NT2/D1 (cell line): Measurements from ENCODE around the gene LPP.

Source experiments
- DNase-seq: peaks from one replicate; pipeline ENCODE4 v3.0.0-alpha.2; 2011; ENCODE audit warnings: low read depth, low spot score
- H3K27me3 ChIP-seq: 2 replicates; pipeline ENCODE4 v1.6.0; 2011; ENCODE audit warnings: mild to moderate bottlenecking; ENCODE audit not compliant: insufficient read length, insufficient read depth
- H3K36me3 ChIP-seq: 2 replicates; pipeline ENCODE4 v1.6.1; 2011; ENCODE audit warnings: mild to moderate bottlenecking, low read length, mixed read lengths; ENCODE audit not compliant: insufficient read depth, insufficient read length
- H3K4me1 ChIP-seq: 2 replicates; pipeline ENCODE4 v1.5.1; 2011; ENCODE audit not compliant: insufficient read depth, insufficient read length
- H3K4me3 ChIP-seq: 2 replicates; pipeline ENCODE4 v1.5.1; 2011; ENCODE audit warnings: low read depth; ENCODE audit not compliant: insufficient read length
- H3K9ac ChIP-seq: 2 replicates; pipeline ENCODE4 v1.6.0; 2011; ENCODE audit warnings: low read depth; ENCODE audit not compliant: insufficient read length
- H3K9me3 ChIP-seq: 2 replicates; pipeline ENCODE4 v1.5.1; 2011; ENCODE audit warnings: mild to moderate bottlenecking, low read length; ENCODE audit not compliant: insufficient read depth
- SUZ12 ChIP-seq: IDR thresholded peaks from 2 replicates; pipeline ENCODE4 v1.6.1; 2011; ENCODE audit not compliant: insufficient read length, insufficient read depth; ENCODE audit errors: extremely low read depth
- YY1 ChIP-seq: IDR thresholded peaks from 2 replicates; pipeline ENCODE4 v1.6.1; 2011; ENCODE audit not compliant: insufficient read length, insufficient read depth
- ZNF274 ChIP-seq: IDR thresholded peaks from 2 replicates; pipeline ENCODE4 v1.6.1; 2011; ENCODE audit warnings: mild to moderate bottlenecking, low read depth, low read length

LPP gene

DNA sequence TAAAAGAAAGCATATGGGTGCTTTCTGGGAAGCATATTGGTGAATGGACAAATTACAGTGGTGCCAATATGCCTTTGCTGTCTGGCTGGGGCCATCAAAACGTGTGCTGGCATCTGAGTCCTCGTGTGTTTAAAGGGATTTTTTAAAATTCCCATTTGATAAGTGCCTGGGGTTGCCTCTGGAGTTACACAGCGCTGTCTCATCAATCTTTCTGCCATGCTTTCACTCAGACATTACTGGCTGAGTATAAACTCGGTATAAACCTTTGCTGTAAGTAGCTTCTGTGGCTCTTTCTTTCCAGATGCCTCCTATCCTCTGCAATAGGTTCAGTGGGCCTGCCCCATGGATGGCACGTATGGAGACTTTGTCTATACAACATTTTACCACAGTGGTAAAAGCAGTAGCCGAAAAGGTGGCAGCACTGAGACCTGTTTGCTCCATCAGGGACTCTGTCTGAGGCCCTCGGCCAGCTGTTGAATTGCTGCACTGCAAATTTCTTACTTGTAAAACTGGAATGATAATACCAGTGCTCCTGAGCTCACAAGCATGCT is 195.5 kb downstream of the LPP start:
- DNase-seq, result no peak
- Histone ChIP-seq H3K9ac (no peak overlapping the region), H3K4me1 (no peaks in the 10 kb centered on the region), H3K9me3 (no peaks in the 10 kb centered on the region), H3K27me3 (no peaks in the 10 kb centered on the region), H3K36me3 (peaks cover 3% of the 10 kb centered on the region), H3K4me3 (no peak overlapping the region)
- TF ChIP-seq YY1 (no peak), ZNF274 (no peak), SUZ12 (no peak)

DNA sequence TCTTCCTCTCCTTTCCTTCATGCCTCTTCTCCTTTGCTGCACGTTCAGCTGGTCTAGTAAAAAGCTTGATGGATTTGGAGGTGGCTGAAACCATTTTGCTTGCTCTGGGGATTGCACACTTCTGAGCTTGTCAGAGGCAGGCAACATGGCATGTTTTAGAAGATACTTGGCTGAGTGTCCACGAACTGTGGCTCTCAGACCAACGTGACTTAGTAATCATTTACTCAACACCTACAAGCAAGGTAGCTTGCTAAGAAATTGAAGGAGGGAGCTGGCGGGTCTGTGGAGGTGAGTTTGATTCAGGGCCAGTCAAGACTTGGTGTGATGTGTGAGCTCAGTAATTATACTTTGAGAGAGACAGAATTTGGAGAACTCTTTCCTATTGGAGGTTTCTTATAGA is 196.0 kb downstream of the LPP start:
- Histone ChIP-seq H3K4me3 (no peak overlapping the region), H3K4me1 (no peaks in the 10 kb centered on the region), H3K27me3 (no peaks in the 10 kb centered on the region), H3K9ac (no peak overlapping the region), H3K36me3 (peaks cover 3% of the 10 kb centered on the region), H3K9me3 (no peaks in the 10 kb centered on the region)
- DNase-seq, result no peak
- TF ChIP-seq SUZ12 (no peak), ZNF274 (no peak), YY1 (no peak)

DNA sequence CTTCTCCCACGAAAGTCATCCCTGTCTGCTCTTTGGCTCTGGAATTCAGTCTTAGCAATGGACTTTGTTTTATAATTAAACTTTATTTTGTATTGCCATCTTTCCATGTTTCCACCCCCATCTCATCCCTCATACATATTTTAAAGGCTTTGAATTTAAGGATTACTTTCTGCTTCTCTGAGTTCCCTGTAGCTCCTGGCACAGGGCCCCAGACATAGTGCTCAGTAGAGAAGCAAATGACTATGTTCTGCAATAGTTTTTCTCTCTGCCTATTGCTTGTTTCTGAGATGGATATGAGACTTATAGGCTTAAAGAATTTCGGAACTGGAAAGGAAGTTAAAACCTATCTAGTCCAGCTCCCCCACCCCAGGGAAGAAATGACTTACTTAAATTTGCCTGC is 197.0 kb downstream of the LPP start:
- no peaks in the 10 kb centered on the region for H3K9me3 ChIP-seq
- no peak for DNase-seq

DNA sequence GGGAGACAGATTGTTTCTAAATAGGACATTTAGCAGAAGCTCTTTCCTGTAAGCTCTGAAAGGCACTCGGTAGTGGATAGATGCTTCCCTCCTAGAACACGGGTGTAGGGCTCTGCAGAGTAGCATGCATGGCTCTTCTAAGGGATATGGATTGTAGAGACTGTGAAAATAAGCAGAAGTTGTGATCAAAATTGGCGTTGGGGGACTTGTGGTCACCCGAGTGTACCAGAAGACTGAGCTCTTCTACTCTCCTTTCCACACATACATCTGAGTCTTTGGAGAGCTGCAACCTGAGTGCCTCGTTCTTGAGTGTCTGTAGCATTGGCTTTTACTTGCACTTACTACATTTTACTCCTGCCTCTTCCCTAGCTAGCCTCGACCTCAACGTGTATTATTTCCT is 197.7 kb downstream of the LPP start:
- H3K36me3 ChIP-seq, result peaks cover 3% of the 10 kb centered on the region
- no peak for TF ChIP-seq YY1
- TF ChIP-seq SUZ12, result no peak
- no peak for TF ChIP-seq ZNF274
- no peaks in the 10 kb centered on the region for H3K27me3 ChIP-seq
- DNase-seq, result no peak
- no peak overlapping the region for H3K9ac ChIP-seq
- no peaks in the 10 kb centered on the region for H3K4me1 ChIP-seq
- no peak overlapping the region for H3K4me3 ChIP-seq
- no peaks in the 10 kb centered on the region for H3K9me3 ChIP-seq

More for the DNA sequence above, 197.0 kb downstream of the LPP start:
- TF ChIP-seq YY1, result no peak
- no peak for TF ChIP-seq SUZ12
- TF ChIP-seq ZNF274, result no peak
- no peak overlapping the region for H3K9ac ChIP-seq
- no peak overlapping the region for H3K4me3 ChIP-seq
- H3K36me3 ChIP-seq, result peaks cover 3% of the 10 kb centered on the region
- H3K27me3 ChIP-seq, result no peaks in the 10 kb centered on the region
- no peaks in the 10 kb centered on the region for H3K4me1 ChIP-seq

DNA sequence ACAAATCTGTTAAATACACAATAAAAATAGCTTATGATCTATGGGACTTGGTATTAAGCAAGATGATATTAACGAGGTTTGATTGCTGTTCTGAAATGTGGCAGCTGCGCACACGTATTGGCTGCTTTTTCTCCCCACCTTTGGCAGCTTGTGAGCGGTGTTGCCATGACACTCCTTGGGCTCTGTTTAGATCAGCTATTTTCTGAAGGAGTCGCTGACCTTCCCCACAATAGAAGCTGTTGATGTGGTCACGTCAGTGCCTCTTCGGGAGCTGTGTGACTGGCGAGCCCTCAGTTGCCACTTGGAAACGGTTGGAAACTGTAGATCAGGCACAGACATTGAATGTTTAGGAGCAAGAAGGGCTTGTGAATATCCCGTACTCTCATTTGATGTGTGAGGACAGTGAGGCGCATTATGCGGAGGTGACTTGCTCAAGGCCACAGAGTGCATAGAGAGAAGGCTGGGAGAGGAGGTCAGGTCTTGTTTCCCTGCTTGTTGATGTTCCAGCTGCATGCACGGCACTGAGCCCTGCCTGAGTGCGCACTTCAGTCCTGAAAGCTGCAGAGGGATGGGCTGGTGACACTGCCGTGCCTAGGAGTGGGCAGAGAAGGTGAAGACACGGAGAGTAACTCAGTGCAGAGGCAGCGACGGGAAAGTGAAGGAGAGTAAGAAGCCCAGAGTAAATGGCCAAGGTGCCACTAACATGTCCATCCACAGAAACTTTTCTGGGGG is 198.4 kb downstream of the LPP start:
- no peaks in the 10 kb centered on the region for H3K27me3 ChIP-seq
- no peak overlapping the region for H3K9ac ChIP-seq
- TF ChIP-seq ZNF274 (no peak), SUZ12 (no peak), YY1 (no peak)
- H3K36me3 ChIP-seq, result peaks cover 3% of the 10 kb centered on the region
- H3K4me3 ChIP-seq, result no peak overlapping the region
- DNase-seq, result no peak
- H3K9me3 ChIP-seq, result no peaks in the 10 kb centered on the region
- no peaks in the 10 kb centered on the region for H3K4me1 ChIP-seq

DNA sequence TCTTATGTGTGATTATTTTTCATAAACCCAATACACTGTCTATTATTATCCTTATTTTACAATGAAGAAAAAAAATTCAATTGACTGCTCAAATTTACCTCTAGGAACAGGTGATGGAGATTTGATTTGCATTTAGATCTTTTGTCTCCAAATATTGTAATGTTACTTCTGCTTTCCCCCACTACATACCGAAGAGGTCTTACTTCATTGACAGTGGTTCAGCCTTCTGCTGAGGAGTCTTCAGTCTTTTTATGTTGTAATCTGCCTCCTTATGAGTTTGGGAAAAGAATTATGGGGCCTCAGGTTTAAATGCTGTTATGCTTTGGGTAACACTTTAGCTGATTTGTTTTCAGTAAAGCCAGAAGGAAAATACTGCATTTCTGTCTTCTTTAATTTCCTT is 199.5 kb downstream of the LPP start:
- Histone ChIP-seq H3K4me1 (no peaks in the 10 kb centered on the region), H3K4me3 (no peak overlapping the region), H3K9ac (no peak overlapping the region), H3K9me3 (no peaks in the 10 kb centered on the region), H3K36me3 (peaks cover 3% of the 10 kb centered on the region), H3K27me3 (no peaks in the 10 kb centered on the region)
- TF ChIP-seq ZNF274, result no peak
- TF ChIP-seq YY1, result no peak
- no peak for TF ChIP-seq SUZ12
- no peak for DNase-seq

DNA sequence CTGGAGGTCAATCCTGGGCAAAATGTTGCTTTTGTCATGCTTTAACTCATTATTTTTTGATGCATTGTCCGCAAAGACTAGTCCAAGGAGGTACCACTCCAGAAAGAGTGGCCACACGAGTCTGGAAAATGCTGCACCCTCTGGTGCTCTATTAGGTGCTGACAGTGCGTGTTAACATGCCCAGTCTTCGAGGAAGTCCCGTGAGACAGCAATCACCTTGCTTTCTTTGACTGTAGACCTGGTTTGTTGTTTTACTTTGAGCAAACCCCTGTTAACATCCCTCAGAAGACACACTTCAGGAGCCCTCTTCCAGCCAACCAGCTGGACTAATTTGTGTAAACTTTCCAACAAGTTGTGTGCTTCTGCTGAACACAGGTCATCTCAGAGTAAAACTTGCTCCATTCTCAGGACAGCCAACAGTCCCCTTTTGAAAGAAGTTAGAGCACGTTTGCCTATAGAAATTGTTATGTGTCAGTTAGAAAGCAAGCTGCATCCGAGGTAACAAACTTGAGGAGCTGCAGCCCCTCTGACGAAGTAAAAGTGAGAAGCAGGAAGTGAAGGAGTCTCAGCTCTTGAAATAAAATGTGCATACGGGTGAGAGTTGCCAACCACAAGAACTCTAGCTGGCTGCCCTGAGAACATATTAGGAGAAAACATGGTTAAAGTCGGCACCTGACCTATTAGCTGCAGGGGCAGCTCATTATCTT is 205.0 kb downstream of the LPP start:
- Histone ChIP-seq H3K4me3 (no peak overlapping the region), H3K36me3 (no peaks in the 10 kb centered on the region), H3K27me3 (no peaks in the 10 kb centered on the region), H3K9me3 (no peaks in the 10 kb centered on the region), H3K9ac (no peak overlapping the region), H3K4me1 (no peaks in the 10 kb centered on the region)
- no peak for DNase-seq
- TF ChIP-seq ZNF274 (no peak), SUZ12 (no peak), YY1 (no peak)
